Vagina (tissue), 2 donors: ENCODE results near the gene CES1.

Experiments
- POLR2A ChIP-seq, 2 donors: fragments of 450-650 bp; IDR thresholded peaks; one replicate each; pipeline ENCODE4 v1.6.1; 2017; ENCODE audit warnings: antibody characterized with exemption in 2 of 2, mild to moderate bottlenecking in 2 of 2, moderate library complexity in 2 of 2
- POLR2AphosphoS5 ChIP-seq, 2 donors: sonication (generic); formaldehyde crosslinking; IDR thresholded peaks; one replicate each; pipeline ENCODE4 v1.9.0; 2017; ENCODE audit warnings: antibody characterized with exemption in 2 of 2, mild to moderate bottlenecking in 2 of 2, low read depth in 1 of 2; ENCODE audit not compliant: insufficient read depth in 1 of 2
- TF ChIP-seq, protein P1 (sequence below), 3 experiments: fragments of 450-650 bp in 2 of 3; fragments of 200-600 bp in 1 of 3; sonication (generic) in 1 of 3; IDR thresholded peaks; one replicate each; pipeline ENCODE4 v1.5.1; 2017 to 2019; ENCODE audit warnings: antibody characterized with exemption in 3 of 3, mild to moderate bottlenecking in 2 of 3, moderate library complexity in 2 of 3

DNA sequence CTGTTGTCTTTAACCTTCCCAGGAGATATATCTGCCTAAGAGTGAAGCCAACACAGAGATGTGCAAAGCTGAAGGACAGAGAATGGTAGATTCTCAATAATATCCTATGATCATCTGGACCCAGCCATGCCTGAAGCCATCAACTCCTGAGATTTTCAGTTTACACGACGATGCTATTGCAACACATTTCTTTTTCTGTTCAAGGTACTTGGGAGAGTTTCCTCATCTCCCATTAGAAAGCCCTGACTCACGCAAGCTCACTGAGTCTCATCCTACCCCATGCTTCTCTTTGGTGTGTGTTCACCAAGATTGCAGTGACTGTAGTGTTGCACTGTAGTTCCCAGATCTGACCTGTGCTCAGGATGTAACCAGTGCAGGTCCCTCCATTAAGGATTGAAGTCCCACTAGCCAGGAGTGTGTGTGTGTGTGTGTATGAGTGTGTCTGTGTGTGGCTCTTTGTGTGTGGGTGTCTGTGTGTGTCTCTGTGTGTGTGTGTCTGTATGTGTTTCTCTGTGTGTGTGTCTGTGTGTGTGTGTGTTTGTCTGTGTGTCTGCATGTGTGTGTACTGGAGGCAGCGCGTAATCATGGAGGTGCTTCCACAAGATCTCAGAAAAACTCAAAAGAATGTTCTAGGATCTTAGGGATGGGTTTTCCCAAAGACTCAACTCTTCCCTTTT is 15.5 kb downstream of the CES1 start:
- TF ChIP-seq, protein P1, sequence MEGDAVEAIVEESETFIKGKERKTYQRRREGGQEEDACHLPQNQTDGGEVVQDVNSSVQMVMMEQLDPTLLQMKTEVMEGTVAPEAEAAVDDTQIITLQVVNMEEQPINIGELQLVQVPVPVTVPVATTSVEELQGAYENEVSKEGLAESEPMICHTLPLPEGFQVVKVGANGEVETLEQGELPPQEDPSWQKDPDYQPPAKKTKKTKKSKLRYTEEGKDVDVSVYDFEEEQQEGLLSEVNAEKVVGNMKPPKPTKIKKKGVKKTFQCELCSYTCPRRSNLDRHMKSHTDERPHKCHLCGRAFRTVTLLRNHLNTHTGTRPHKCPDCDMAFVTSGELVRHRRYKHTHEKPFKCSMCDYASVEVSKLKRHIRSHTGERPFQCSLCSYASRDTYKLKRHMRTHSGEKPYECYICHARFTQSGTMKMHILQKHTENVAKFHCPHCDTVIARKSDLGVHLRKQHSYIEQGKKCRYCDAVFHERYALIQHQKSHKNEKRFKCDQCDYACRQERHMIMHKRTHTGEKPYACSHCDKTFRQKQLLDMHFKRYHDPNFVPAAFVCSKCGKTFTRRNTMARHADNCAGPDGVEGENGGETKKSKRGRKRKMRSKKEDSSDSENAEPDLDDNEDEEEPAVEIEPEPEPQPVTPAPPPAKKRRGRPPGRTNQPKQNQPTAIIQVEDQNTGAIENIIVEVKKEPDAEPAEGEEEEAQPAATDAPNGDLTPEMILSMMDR (IDR thresholded peaks at IDR 0.05) = no peak
- no peak for TF ChIP-seq POLR2AphosphoS5 (IDR thresholded peaks at IDR 0.05; ENCODE audit: insufficient read depth in 1 of 2, low read depth in 1 of 2)
- TF ChIP-seq POLR2A (IDR thresholded peaks at IDR 0.05) = no peak
